Endothelial cell of umbilical vein (primary cell): ENCODE data around the gene TOE1. TPM values are rescaled to one million over a fixed set of nuclear protein-coding genes. Genes with fewer than 3 reads are reported as not detected.

Experiments used
- BruUV-seq: library from RNA; stranded (reverse); fragments of 400-500 nt; replicated peaks from 2 replicates; lab custom pipeline; 2021; lab: Mats Ljungman, UMichigan
- CTCF ChIA-PET: fragments of 300-600, 350-600 bp; sonication (Branson Sonifier 250); formaldehyde crosslinking; loops from one replicate; lab custom pipeline; 2021; ENCODE audit warnings: antibody characterized with exemption, inconsistent platforms; lab: Charles Lee
- POLR2A ChIA-PET: fragments of 300-600, 350-600 bp; sonication (Branson Sonifier 250); formaldehyde crosslinking; loops from one replicate; lab custom pipeline; 2021; ENCODE audit warnings: antibody characterized with exemption, inconsistent platforms; lab: Charles Lee
- DNase-seq: peaks from one replicate; pipeline ENCODE4 v3.0.0-alpha.2; 2011; ENCODE audit warnings: low read depth, low spot score
- FAIRE-seq: peaks from 2 replicates; lab custom pipeline; 2011; peaks lifted over from hg19 to GRCh38; lab: Jason Lieb, UNC
- H2AFZ ChIP-seq: 2 replicates; pipeline ENCODE4 v1.6.0; 2012; ENCODE audit warnings: low read depth, low read length, control low read depth, inconsistent platforms
- H3K27ac ChIP-seq: 2 replicates; pipeline ENCODE4 v1.5.1; 2011; ENCODE audit warnings: low read depth, mild to moderate bottlenecking, control low read depth, low read length, moderate library complexity; ENCODE audit not compliant: insufficient read depth
- H3K27me3 ChIP-seq, 2 experiments: 2 replicates each; pipeline versions ENCODE4 v1.6.0 to v1.6.1; 2011; ENCODE audit warnings: low read length in 2 of 2, mixed read lengths in 1 of 2; ENCODE audit not compliant: control insufficient read depth in 2 of 2, insufficient read depth in 2 of 2
- H3K36me3 ChIP-seq, 2 experiments: 2 replicates in 1 of 2; 3 replicates in 1 of 2; pipeline ENCODE4 v1.5.1; 2011; ENCODE audit warnings: low read length in 2 of 2, mild to moderate bottlenecking in 1 of 2, moderate library complexity in 1 of 2; ENCODE audit not compliant: control insufficient read depth in 2 of 2, insufficient read depth in 2 of 2; ENCODE audit errors: extremely low read depth in 1 of 2
- H3K4me1 ChIP-seq: 3 replicates; pipeline ENCODE4 v1.5.1; 2011; ENCODE audit warnings: mild to moderate bottlenecking, low read length; ENCODE audit not compliant: control insufficient read depth, insufficient read depth; ENCODE audit errors: extremely low read depth
- H3K4me2 ChIP-seq: 2 replicates; pipeline ENCODE4 v1.6.1; 2011; ENCODE audit warnings: low read length, control low read depth, mixed read lengths; ENCODE audit not compliant: insufficient read depth
- H3K4me3 ChIP-seq, 3 experiments: fragments of 200-600 bp in 1 of 3; sonication (generic), shearing (Covaris generic) in 1 of 3; replicated peaks in 1 of 3; 2 replicates each; pipeline ENCODE4 v1.5.1; 2011 to 2016; ENCODE audit warnings: control low read depth in 3 of 3, low read length in 3 of 3, mild to moderate bottlenecking in 2 of 3, inconsistent platforms in 1 of 3, low read depth in 1 of 3, moderate library complexity in 1 of 3; ENCODE audit not compliant: insufficient read depth in 1 of 3
- H3K79me2 ChIP-seq: 2 replicates; pipeline ENCODE4 v1.6.0; 2012; ENCODE audit warnings: low read length, inconsistent platforms; ENCODE audit not compliant: control insufficient read depth, insufficient read depth
- H3K9ac ChIP-seq: replicated peaks from 2 replicates; pipeline ENCODE3; 2011; ENCODE audit warnings: low read length, control low read depth; ENCODE audit not compliant: insufficient read depth; ENCODE audit errors: extremely low read depth
- H3K9me1 ChIP-seq: replicated peaks from 3 replicates; pipeline ENCODE4 v1.6.0; 2011; ENCODE audit warnings: mild to moderate bottlenecking, low read length; ENCODE audit not compliant: control insufficient read depth, insufficient read depth; ENCODE audit errors: extremely low read depth
- H3K9me3 ChIP-seq: replicated peaks from 2 replicates; pipeline ENCODE4 v1.5.1; 2012; ENCODE audit warnings: low read length, inconsistent platforms; ENCODE audit not compliant: control insufficient read depth, insufficient read depth
- H4K20me1 ChIP-seq: replicated peaks from 2 replicates; pipeline ENCODE3; 2011; ENCODE audit warnings: mild to moderate bottlenecking, low read length; ENCODE audit not compliant: control insufficient read depth, insufficient read depth; ENCODE audit errors: extremely low read depth
- CTCF ChIP-seq, 2 donors: IDR thresholded peaks; 1 replicate in 1 of 2; 2 replicates in 1 of 2; pipeline ENCODE4 v1.5.1; 2011; ENCODE audit warnings: low read length in 2 of 2, mild to moderate bottlenecking in 2 of 2, moderate library complexity in 2 of 2, control low read depth in 1 of 2, inconsistent platforms in 1 of 2, low read depth in 1 of 2; ENCODE audit not compliant: insufficient read depth in 1 of 2; ENCODE audit errors: extremely low read depth in 1 of 2
- EZH2 ChIP-seq: IDR thresholded peaks from 2 replicates; pipeline ENCODE4 v1.6.1; 2012; ENCODE audit warnings: borderline replicate concordance, low read depth, mild to moderate bottlenecking, moderate library complexity, low read length, inconsistent platforms; ENCODE audit not compliant: severe bottlenecking
- FOS ChIP-seq: IDR thresholded peaks from 2 replicates; pipeline ENCODE4 v1.6.1; 2011; ENCODE audit warnings: mild to moderate bottlenecking, low read length, moderate library complexity, borderline replicate concordance; ENCODE audit not compliant: insufficient read depth
- GATA2 ChIP-seq: IDR thresholded peaks from 2 replicates; pipeline ENCODE4 v1.7.0; 2011; ENCODE audit warnings: low read depth, mild to moderate bottlenecking, moderate library complexity, mixed read lengths, low read length; ENCODE audit not compliant: insufficient read length, insufficient read depth
- JUN ChIP-seq: IDR thresholded peaks from 2 replicates; pipeline ENCODE4 v1.6.1; 2011; ENCODE audit warnings: borderline replicate concordance, low read depth; ENCODE audit not compliant: insufficient read length, insufficient read depth
- MAX ChIP-seq: IDR thresholded peaks from 2 replicates; pipeline ENCODE4 v1.6.1; 2011; ENCODE audit not compliant: insufficient read depth, insufficient read length
- MYC ChIP-seq: IDR thresholded peaks from one replicate; pipeline ENCODE4 v1.6.1; 2011; ENCODE audit warnings: mild to moderate bottlenecking, low read depth, low read length
- POLR2A ChIP-seq: IDR thresholded peaks from 2 replicates; pipeline ENCODE4 v1.6.1; 2012; ENCODE audit warnings: low read depth, mild to moderate bottlenecking, control low read depth, low read length
- POLR2AphosphoS5 ChIP-seq: IDR thresholded peaks from 2 replicates; pipeline ENCODE4 v1.6.1; 2012; ENCODE audit warnings: low read depth, mild to moderate bottlenecking, control low read depth, low read length, moderate library complexity; ENCODE audit not compliant: insufficient read depth
- dilution Hi-C: fragments of 300-500 bp; cut with MboI; formaldehyde crosslinking; loops from one replicate; pipeline ENCODE4 v1.15.0; 2019; ENCODE audit warnings: low sequenced_read_pairs; ENCODE audit not compliant: extremely low pct_ligation_motif_present
- intact Hi-C: fragments of 100-400 bp; cut with micrococcal nuclease; formaldehyde crosslinking; loops from one replicate; pipeline ENCODE4 v1.10.0; 2022
- polyA plus RNA-seq, 4 experiments: library from polyadenylated mRNA; depleted of rRNA in 3 of 4; stranded (reverse) in 3 of 4; unstranded in 1 of 4; fragments of >200 nt; gene quantifications; 2 replicates each; pipeline versions ENCODE4 v1.2.1 to v1.2.3, GENCODE V29; 2011 to 2012; ENCODE audit warnings: missing spikeins in 1 of 4
- total RNA-seq: library from RNA; stranded (reverse); gene quantifications from 2 replicates; pipeline ENCODE4 v1.2.3, GENCODE V29; 2021

Gene TOE1
- total and polyA plus RNA-seq, 2 donors (not counting 3 experiments of a cell fraction or from before 2014, with no cell fraction given): 16.3 to 24.9 TPM

GRCh38 chr1:45299296-45299695 is 40.7 kb upstream of the TOE1 start:
- H3K4me3 ChIP-seq: no peak overlapping the region
- DNase-seq (no peak), FAIRE-seq (no peak)
- H3K9me3 ChIP-seq: no peaks in the 10 kb centered on the region
- dilution Hi-C loops: no loop called here
- TF ChIP-seq GATA2: no peak
- TF ChIP-seq MAX: no peak
- TF ChIP-seq MYC: no peak
- no peak for TF ChIP-seq POLR2A
- no peak for TF ChIP-seq FOS
- no peak for TF ChIP-seq EZH2
- no peak for TF ChIP-seq POLR2AphosphoS5
- TF ChIP-seq CTCF (IDR thresholded peaks at IDR 0.05; ENCODE audit: extremely low read depth in 1 of 2, insufficient read depth in 1 of 2, low read depth in 1 of 2, low read length in 2 of 2): no peak
- no peak for TF ChIP-seq JUN
- H2AFZ ChIP-seq: no peak overlapping the region
- H3K4me2 ChIP-seq: no peak overlapping the region
- no peak overlapping the region for H3K27ac ChIP-seq
- no peaks in the 10 kb centered on the region for H4K20me1 ChIP-seq
- no TSS peak for BruUV-seq
- no peaks in the 10 kb centered on the region for H3K79me2 ChIP-seq
- peaks cover 5% of the 10 kb centered on the region for H3K4me1 ChIP-seq
- H3K36me3 ChIP-seq: no peaks in the 10 kb centered on the region
- H3K9ac ChIP-seq: no peak overlapping the region
- CTCF ChIA-PET: interaction anchor here (0.8 to 9.9 kb wide), 8 partner anchors 33 to 283 kb away, joined by 3 to 556 read pairs (median 4); partner anchors contain the start of genes HECTD3, UROD and ZSWIM5
- POLR2A ChIA-PET: no interaction called here
- no peaks in the 10 kb centered on the region for H3K27me3 ChIP-seq
- no peaks in the 10 kb centered on the region for H3K9me1 ChIP-seq
- intact Hi-C loops: no loop called here
